GM23338 (cell line): ENCODE data around the gene NLK. TPM values are rescaled to one million over a fixed set of nuclear protein-coding genes. Genes with fewer than 3 reads are reported as not detected.

ENCODE experiments used
- ATAC-seq: fragments of 200-7000 bp; cut with Tn5 transposase; 3 replicates; pipeline ENCODE4 v1.9.1; 2020
- DNase-seq: peaks from one replicate; pipeline ENCODE4 v3.0.0-alpha.2; 2015; ENCODE audit warnings: low spot score
- H2AFZ ChIP-seq: fragments of 200-600 bp; sonication (generic); 2 replicates; pipeline ENCODE4 v1.8.0; 2016; ENCODE audit warnings: antibody characterized with exemption, mild to moderate bottlenecking, moderate library complexity
- H3F3A ChIP-seq: fragments of 200-600 bp; sonication (generic); replicated peaks from 2 replicates; pipeline ENCODE4 v1.8.0; 2017; ENCODE audit warnings: antibody characterized with exemption, mixed run types, low read depth
- H3K27ac ChIP-seq: fragments of 200-600 bp; sonication (generic); 2 replicates; pipeline ENCODE4 v1.6.1; 2016; ENCODE audit warnings: low read depth
- H3K27me3 ChIP-seq: fragments of 200-600 bp; sonication (generic); 2 replicates; pipeline ENCODE4 v1.8.0; 2016; ENCODE audit warnings: mild to moderate bottlenecking, mixed run types, moderate library complexity; ENCODE audit not compliant: insufficient read depth
- H3K36me3 ChIP-seq: fragments of 200-600 bp; sonication (generic); 2 replicates; pipeline ENCODE4 v1.8.0; 2016; ENCODE audit warnings: mild to moderate bottlenecking; ENCODE audit not compliant: insufficient read depth
- H3K4me1 ChIP-seq: fragments of 200-600 bp; sonication (generic); 2 replicates; pipeline ENCODE4 v1.8.0; 2016; ENCODE audit warnings: mild to moderate bottlenecking, moderate library complexity; ENCODE audit not compliant: insufficient read depth
- H3K4me2 ChIP-seq: fragments of 200-600 bp; sonication (generic); 2 replicates; pipeline ENCODE4 v1.7.1; 2017; ENCODE audit warnings: mixed run types
- H3K4me3 ChIP-seq: fragments of 200-600 bp; sonication (generic); 2 replicates; pipeline ENCODE4 v1.6.1; 2016; ENCODE audit warnings: mixed run types
- H3K79me2 ChIP-seq: fragments of 200-600 bp; sonication (generic); replicated peaks from 2 replicates; pipeline ENCODE4 v1.8.0; 2017; ENCODE audit warnings: mild to moderate bottlenecking; ENCODE audit not compliant: insufficient read depth
- H3K9me2 ChIP-seq: fragments of 200-600 bp; sonication (generic); 2 replicates; pipeline ENCODE4 v1.8.0; 2017; ENCODE audit not compliant: insufficient read depth
- H4K20me1 ChIP-seq: fragments of 200-600 bp; sonication (generic); replicated peaks from 2 replicates; pipeline ENCODE4 v1.8.0; 2017; ENCODE audit warnings: mild to moderate bottlenecking; ENCODE audit not compliant: insufficient read depth
- H3K27ac Mint-ChIP-seq: 2 replicates; pipeline ENCODE4 v1.8.0; 2020; ENCODE audit warnings: inconsistent platforms, mild to moderate bottlenecking, moderate library complexity, mixed read lengths
- H3K27me3 Mint-ChIP-seq: 3 replicates; pipeline ENCODE4 v1.8.0; 2022; ENCODE audit warnings: low read depth, mild to moderate bottlenecking, moderate library complexity, mixed read lengths, inconsistent platforms; ENCODE audit not compliant: insufficient read depth, poor library complexity
- H3K36me3 Mint-ChIP-seq: 3 replicates; pipeline ENCODE4 v1.8.0; 2021; ENCODE audit warnings: low read depth, mild to moderate bottlenecking, inconsistent platforms, moderate library complexity, mixed read lengths
- H3K4me1 Mint-ChIP-seq: 3 replicates; pipeline ENCODE4 v1.8.0; 2020; ENCODE audit warnings: mild to moderate bottlenecking, inconsistent platforms, mixed read lengths
- H3K4me3 Mint-ChIP-seq: 3 replicates; pipeline ENCODE4 v1.8.0; 2021; ENCODE audit warnings: moderate library complexity, mild to moderate bottlenecking, inconsistent platforms, mixed read lengths
- H3K9me3 Mint-ChIP-seq: 3 replicates; pipeline ENCODE4 v1.8.0; 2020; ENCODE audit warnings: moderate library complexity, mild to moderate bottlenecking, inconsistent platforms, mixed read lengths
- CREB1 ChIP-seq: fragments of 250-450 bp; sonication (Bioruptor Pico); IDR thresholded peaks from 2 replicates; pipeline ENCODE4 v1.5.0; 2020; ENCODE audit warnings: low read depth, mild to moderate bottlenecking, moderate library complexity
- ETS1 ChIP-seq: IDR thresholded peaks from 2 replicates; pipeline ENCODE4 v1.6.1; 2016; ENCODE audit warnings: antibody characterized with exemption
- EZH2 ChIP-seq: fragments of 200-600 bp; sonication (generic); IDR thresholded peaks from one replicate; pipeline ENCODE4 v1.8.0; 2017; ENCODE audit warnings: antibody characterized with exemption, mild to moderate bottlenecking, low read depth; ENCODE audit not compliant: unreplicated experiment
- JUNB ChIP-seq: IDR thresholded peaks from one replicate; pipeline ENCODE4 v1.6.1; 2016; ENCODE audit warnings: antibody characterized with exemption; ENCODE audit not compliant: unreplicated experiment
- STAT1 ChIP-seq: IDR thresholded peaks from one replicate; pipeline ENCODE4 v1.6.1; 2016; ENCODE audit warnings: antibody characterized with exemption; ENCODE audit not compliant: unreplicated experiment
- ZNF114 ChIP-seq: fragments of 250-450 bp; sonication (Bioruptor Pico); IDR thresholded peaks from 2 replicates; pipeline ENCODE4 v1.5.0; 2020; ENCODE audit warnings: mild to moderate bottlenecking, moderate library complexity
- ZNF462 ChIP-seq: fragments of 250-450 bp; sonication (Bioruptor Pico); IDR thresholded peaks from 2 replicates; pipeline ENCODE4 v1.5.0; 2020; ENCODE audit warnings: mild to moderate bottlenecking, moderate library complexity
- polyA plus RNA-seq: library from polyadenylated mRNA; unstranded; fragments of >200 nt; fragmentation: Nextera tagmentation; extraction: Ambion mirVana; gene quantifications from 2 replicates; pipeline ENCODE4 v1.2.1, GENCODE V29; 2016
- total RNA-seq: library from RNA; depleted of rRNA; stranded (reverse); fragments of >200 nt; shearing (Covaris generic); gene quantifications from 2 replicates; pipeline ENCODE4 v1.2.3, GENCODE V29; 2014
- TF ChIP-seq, protein P1 (sequence below): IDR thresholded peaks from one replicate; pipeline ENCODE4 v1.6.1; 2018; ENCODE audit warnings: antibody characterized with exemption; ENCODE audit not compliant: unreplicated experiment

The NLK gene
- total and polyA plus RNA-seq, 2 experiments from 2014 or later = 34.7 to 78.5 TPM

DNA sequence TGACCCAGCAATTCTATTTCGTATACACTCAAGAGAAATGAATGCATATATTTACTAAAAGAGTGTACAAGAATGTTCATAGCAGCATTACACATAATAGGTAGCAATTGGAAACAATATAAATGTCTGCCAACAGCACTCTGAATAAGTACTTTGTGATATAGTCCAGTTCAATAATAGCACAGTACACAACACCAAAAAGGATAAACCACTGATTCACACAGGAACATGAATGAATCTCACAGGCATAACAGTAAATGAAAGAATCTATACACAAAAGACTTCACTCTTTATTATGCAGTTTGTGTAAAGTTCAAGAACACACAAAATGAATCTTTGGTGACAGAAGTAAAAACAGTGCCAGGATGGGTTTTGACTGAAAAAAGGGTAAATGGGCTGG lies 86.3 kb downstream of the NLK start:
- Mint-ChIP-seq H3K36me3 (peaks cover 20% of the 10 kb centered on the region), H3K9me3 (no peaks in the 10 kb centered on the region), H3K27me3 (no peaks in the 10 kb centered on the region), H3K4me1 (no peaks in the 10 kb centered on the region), H3K4me3 (no peak overlapping the region), H3K27ac (no peak overlapping the region)
- DNase-seq = no peak
- TF ChIP-seq EZH2 (no peak), JUNB (no peak)
- H3K4me2 ChIP-seq = no peak overlapping the region
- H3K27ac ChIP-seq = no peak overlapping the region
- no peaks in the 10 kb centered on the region for H3K4me1 ChIP-seq
- H2AFZ ChIP-seq = no peak overlapping the region
- peaks cover 8% of the 10 kb centered on the region; the same call in 1 of the 2 replicates for H3K36me3 ChIP-seq
- no peaks in the 10 kb centered on the region; the same call in 1 of the 2 replicates for H3K79me2 ChIP-seq
- H3K27me3 ChIP-seq = no peaks in the 10 kb centered on the region
- H4K20me1 ChIP-seq = peaks cover 4% of the 10 kb centered on the region; the same call in 1 of the 2 replicates
- no peak for ATAC-seq
- H3K9me2 ChIP-seq = no peaks in the 10 kb centered on the region
- no peak overlapping the region for H3K4me3 ChIP-seq
- H3F3A ChIP-seq = no peaks in the 10 kb centered on the region

DNA sequence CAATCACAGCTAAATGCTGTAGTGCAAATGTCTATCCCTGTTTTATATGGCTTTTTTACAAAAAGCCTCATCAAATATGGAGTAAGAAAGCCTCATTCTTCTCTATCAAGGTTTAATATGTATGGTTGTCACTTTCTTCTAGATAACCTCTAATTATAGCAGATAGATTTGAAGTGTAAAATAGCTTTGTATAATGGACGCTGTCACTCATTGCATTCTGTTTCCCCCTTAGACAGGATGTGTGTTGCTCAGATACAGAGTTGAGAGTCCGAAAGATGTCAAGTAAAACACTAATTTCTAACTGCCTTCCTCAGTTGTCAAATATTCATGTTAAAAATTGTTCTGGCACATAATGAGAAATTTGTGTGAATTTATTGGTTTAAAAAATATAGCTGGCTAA lies 88.0 kb downstream of the NLK start:
- no peak overlapping the region for H2AFZ ChIP-seq
- Mint-ChIP-seq H3K27me3 (no peaks in the 10 kb centered on the region), H3K4me3 (no peak overlapping the region), H3K36me3 (peaks cover 28% of the 10 kb centered on the region), H3K4me1 (no peaks in the 10 kb centered on the region), H3K27ac (no peak overlapping the region), H3K9me3 (no peaks in the 10 kb centered on the region)
- H3K4me3 ChIP-seq = no peak overlapping the region
- DNase-seq (no peak), ATAC-seq (no peak)
- H3F3A ChIP-seq = no peaks in the 10 kb centered on the region
- peaks cover 4% of the 10 kb centered on the region; the same call in 1 of the 2 replicates for H3K36me3 ChIP-seq
- H3K27me3 ChIP-seq = no peaks in the 10 kb centered on the region
- no peak overlapping the region for H3K4me2 ChIP-seq
- TF ChIP-seq ZNF114 (CRISPR knock-in tag) (no peak), STAT1 (no peak), ZNF462 (CRISPR knock-in tag) (no peak), ETS1 (no peak), CREB1 (CRISPR knock-in tag) (no peak), JUNB (no peak), EZH2 (no peak)
- TF ChIP-seq, protein P1, sequence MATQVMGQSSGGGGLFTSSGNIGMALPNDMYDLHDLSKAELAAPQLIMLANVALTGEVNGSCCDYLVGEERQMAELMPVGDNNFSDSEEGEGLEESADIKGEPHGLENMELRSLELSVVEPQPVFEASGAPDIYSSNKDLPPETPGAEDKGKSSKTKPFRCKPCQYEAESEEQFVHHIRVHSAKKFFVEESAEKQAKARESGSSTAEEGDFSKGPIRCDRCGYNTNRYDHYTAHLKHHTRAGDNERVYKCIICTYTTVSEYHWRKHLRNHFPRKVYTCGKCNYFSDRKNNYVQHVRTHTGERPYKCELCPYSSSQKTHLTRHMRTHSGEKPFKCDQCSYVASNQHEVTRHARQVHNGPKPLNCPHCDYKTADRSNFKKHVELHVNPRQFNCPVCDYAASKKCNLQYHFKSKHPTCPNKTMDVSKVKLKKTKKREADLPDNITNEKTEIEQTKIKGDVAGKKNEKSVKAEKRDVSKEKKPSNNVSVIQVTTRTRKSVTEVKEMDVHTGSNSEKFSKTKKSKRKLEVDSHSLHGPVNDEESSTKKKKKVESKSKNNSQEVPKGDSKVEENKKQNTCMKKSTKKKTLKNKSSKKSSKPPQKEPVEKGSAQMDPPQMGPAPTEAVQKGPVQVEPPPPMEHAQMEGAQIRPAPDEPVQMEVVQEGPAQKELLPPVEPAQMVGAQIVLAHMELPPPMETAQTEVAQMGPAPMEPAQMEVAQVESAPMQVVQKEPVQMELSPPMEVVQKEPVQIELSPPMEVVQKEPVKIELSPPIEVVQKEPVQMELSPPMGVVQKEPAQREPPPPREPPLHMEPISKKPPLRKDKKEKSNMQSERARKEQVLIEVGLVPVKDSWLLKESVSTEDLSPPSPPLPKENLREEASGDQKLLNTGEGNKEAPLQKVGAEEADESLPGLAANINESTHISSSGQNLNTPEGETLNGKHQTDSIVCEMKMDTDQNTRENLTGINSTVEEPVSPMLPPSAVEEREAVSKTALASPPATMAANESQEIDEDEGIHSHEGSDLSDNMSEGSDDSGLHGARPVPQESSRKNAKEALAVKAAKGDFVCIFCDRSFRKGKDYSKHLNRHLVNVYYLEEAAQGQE = no peak
- no peaks in the 10 kb centered on the region for H3K9me2 ChIP-seq
- H3K27ac ChIP-seq = no peak overlapping the region
- peaks cover 4% of the 10 kb centered on the region; the same call in 1 of the 2 replicates for H4K20me1 ChIP-seq
- H3K4me1 ChIP-seq = no peaks in the 10 kb centered on the region
- no peaks in the 10 kb centered on the region for H3K79me2 ChIP-seq
